GM18499 (cell line): ENCODE data around the gene YARS2.
"Not testable (repeated sequence)": the region's sequence is repeated elsewhere in the genome, so short reads cannot be mapped to it uniquely, and the experiment has no call there.

Source experiments
- ATAC-seq: cut with Tn5 transposase; IDR thresholded peaks from one replicate; pipeline ENCODE4 v1.9.1; 2021; ENCODE audit warnings: moderate number of reproducible peaks; ENCODE audit not compliant: insufficient read depth, unreplicated experiment

YARS2 gene

DNA sequence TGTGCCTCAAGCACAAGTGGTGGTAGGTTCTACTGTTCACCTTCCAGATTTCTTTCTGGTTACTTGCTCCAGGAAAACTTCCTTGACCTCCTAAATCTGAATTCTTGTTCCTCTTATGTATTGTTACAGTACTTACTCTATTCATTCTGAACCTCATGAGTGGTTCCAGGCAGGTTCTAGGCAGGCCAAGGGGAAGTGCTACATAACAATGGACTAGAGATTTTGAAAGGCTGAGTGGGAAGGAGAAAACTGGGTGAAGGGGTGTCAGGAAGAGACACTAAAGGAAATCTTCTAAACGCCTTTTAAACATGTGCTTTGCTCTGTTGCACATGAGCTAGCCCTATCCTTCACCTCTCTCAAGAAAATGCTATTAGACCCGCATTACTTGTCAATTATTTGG lies 1.6 kb downstream of the YARS2 start:
- no peak for ATAC-seq

DNA sequence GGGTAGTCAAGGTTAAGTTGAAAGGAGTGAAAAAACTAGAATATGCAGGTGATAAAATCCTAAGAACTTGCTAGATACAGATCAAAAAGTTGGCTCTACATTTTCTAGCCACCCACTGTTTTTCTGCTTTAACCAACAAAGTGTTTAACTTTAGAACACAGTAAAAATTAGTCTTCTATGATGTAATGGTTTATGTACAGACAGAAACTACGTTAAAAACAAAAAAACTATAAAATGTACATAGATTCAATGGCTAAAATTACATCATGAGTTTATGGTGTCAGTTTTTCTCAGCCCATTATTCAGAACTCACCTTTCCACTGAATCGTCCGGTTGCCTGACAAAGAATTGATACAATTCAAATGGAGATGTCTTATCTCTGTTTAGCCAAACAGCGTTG lies 2.1 kb downstream of the YARS2 start:
- ATAC-seq: no peak

DNA sequence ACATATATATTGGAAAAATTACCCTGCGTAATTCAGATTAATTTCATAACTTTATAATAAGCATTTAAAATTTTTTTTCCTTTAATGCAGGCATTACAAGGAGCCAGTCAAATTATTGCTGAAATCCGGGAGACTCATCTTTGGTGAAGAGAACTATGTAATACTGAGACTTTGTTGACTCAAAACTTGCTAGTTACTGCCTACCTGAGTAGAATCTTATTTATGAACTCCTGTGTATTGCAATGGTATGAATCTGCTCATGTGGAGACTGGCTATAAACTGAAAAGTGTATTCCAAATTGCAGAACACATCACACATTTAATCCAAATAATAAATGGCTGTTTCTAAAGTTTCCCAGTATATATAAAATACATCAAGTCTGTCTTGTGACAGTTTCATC lies 12.4 kb downstream of the YARS2 start:
- no peak for ATAC-seq

DNA sequence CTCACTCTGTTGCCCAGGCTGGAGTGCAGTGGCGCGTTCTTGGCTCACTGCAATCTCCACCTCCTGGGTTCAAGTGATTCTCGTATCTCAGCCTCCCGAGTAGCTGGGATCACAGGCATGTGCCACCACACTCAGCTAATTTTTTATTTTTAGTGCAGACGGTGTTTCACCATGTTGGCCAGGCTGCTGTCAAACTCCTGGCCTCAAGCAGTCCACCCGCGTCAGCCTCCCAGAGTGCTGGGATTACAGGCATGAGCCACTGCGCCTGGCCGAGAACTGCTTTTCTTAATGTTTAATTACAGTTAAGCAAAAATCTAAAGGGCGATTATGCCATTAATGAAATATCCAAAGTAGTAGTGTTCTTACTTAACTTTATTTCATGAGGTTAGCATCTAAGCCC lies 13.6 kb downstream of the YARS2 start:
- no peak for ATAC-seq

DNA sequence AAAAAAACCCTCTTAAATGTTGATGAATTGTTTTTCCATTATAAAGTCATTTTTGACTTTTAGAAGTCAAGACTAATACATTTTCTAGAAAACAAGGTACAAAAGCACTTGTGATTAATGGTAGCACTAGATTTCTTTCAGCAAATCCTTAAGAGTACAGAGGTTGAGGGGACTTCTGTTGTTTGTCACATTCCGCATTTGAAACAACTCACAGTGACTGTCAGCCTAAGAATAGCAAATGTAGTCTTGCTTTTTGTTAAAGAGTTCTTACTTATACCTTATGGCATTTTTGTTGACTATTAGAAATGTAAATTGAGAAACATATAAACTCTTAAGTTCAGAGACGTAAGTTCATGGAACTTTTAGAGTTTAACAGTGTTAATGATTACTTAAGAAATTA lies 16.4 kb downstream of the YARS2 start:
- ATAC-seq: no peak

DNA sequence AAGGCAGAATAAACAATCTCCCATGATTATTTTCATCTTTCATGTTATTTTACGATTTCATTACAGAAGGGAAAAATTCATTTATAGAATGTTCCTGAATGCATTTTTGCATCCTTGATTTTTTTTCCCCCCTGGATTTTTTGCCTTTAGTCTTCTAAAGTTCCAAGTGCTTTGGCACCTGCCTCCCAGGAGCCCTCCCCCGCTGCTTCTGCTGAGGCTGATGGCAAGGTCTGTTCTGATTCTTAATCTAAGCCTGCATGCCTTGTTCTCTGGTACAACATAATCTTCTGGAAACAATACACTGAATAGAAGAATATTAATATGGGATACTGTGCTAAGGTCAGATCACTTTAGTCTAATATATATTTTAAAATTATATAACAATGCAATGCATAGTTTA lies 18.0 kb downstream of the YARS2 start:
- ATAC-seq: no peak

DNA sequence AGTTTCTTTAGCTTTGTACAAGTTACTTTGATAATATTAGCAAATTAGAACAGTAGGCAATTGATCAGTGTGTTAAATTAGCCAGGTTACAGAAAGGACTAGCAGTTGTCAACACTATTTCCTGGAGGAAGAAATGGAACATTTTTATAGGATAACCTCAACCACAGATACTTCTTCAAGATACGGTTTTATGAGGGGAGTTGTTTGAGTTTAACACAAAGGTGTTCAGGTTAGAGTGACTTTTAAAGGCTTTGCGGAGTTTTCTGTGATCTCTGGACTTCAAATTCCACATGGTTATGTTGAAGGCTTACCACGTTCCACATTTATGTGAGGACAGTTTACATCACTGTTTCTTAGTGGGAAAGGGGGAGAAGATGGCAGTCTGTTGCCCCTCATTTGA lies 19.3 kb downstream of the YARS2 start:
- ATAC-seq: no peak

DNA sequence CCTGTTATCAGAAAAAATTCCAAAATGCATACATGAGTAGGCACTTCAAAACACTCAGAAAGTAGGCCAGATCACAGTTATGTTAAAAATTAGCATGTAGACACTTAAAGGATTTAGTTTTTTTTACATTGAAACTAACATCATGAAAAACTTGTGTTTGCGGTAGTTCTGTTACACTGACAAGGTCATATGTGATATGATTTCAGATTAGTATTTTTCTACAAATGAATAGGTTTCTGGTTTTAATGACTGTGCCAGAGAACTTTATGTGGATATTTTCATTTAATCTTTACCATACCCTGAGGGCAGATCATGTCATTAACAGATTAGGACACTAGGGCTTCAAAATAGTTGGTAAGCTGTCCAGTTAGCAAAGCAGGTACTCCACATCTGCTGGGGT lies 20.7 kb downstream of the YARS2 start:
- ATAC-seq: no peak

DNA sequence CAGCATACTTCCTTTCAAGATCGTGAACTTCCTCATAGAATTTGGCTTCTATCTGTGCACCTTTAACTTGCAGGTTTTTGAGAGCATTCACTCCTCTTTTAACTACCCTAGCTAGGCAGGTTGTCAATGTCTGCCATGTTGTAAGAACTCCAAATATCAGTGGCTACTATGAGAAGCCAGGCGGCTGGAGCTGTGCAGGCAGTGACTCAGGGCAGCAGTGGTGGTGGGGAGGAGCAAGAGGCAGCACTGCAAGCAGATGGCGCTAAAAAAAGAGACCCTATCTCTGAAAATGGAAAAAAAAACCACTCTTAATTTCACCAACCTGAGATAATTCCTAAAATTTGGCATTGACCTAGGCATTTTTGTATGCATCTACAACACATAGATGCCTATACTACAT lies 28.5 kb downstream of the YARS2 start:
- ATAC-seq: no peak

DNA sequence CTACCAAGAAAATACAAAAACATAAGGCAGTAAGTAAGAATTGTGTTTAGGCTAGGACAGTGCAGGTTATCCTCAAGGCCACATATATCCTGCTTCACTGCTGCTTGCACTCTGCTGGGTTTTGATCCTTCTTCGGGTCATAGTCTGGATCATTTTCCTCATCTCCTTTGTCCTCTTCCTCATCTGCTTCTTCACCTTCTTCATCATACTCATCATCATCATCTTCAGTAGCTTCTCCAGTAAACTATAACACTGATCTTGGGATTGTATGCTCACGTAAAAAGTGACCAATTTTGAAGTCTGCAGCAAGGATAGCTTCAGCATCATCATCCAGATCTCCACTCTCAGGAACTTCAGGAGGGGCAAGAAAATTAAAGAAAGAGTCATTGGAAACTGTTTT lies 29.4 kb downstream of the YARS2 start:
- ATAC-seq: no peak

DNA sequence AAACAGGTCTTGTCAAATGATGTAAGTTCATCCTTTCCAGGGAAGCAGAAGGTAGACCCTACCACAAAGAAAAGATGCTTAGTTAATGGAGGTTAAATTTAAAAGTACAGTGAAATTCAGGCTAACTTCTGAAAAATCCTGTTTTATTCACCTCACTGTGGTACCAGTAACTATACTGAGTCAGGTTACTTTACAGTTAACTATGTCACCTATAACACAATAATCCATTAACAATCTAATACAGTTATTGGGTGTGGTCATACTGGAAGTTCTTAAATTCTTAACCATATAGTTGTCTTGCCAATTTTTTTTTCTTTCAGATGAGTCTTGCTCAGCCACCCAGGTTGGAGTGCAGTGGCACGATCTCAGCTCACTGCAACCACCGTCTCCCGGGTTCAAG lies 30.4 kb downstream of the YARS2 start:
- not testable (repeated sequence) for ATAC-seq

DNA sequence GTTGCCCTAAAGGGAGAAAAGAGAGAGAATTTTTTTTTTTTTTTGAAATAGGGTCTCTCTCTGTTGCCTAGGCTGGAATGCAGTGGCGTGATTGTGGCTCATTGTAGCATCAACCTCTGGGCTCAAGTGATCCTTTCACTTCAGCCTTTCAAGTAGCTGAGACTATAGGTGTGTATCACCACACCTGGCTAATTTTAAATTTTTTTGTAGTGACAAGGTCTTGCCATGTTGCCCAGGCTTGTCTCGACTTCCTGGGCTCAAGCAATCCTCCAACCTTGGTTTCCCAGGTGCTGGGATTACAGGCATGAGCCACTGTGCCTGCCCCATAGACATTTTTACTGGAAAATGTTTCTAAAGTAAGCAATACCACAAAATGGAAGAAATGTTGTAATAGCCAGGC lies 36.8 kb downstream of the YARS2 start:
- no peak for ATAC-seq

DNA sequence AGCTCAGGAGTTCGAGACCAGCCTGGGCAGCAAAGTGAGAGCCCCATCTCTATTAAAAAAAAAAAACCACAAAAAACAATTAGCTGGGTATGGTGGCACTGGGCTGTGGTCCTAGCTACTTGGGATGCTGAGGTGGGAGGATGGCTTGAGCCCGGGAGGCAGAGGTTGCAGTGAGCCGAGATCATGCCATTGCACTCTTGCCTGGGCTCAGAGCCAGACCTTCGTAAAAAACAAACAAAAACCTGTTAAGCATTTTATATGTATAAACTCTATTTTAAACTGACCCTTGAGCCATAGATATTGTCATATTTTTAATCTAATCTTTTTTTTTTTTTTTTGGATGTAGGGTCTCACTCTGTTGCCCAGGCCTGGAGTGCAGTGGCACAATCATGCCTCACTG lies 40.9 kb downstream of the YARS2 start:
- no peak for ATAC-seq

DNA sequence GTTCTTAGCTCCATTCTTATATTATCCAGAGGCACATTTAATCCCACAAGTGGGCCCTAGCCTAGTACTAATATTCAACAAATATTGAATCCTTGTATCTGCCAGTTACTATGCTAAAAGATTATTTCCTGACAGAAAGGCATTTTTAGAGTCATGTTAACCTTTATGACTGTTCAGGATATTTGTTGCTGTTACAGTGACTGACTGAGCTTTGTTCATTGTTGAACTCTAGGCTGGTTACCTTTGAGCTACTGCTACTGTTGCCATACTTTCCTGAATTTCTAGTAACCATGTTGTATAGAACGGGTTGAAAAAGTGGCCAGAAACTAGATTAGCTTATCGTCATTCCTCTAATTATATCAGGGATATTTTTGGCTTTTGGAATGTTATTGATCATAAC lies 46.8 kb downstream of the YARS2 start:
- ATAC-seq: no peak

DNA sequence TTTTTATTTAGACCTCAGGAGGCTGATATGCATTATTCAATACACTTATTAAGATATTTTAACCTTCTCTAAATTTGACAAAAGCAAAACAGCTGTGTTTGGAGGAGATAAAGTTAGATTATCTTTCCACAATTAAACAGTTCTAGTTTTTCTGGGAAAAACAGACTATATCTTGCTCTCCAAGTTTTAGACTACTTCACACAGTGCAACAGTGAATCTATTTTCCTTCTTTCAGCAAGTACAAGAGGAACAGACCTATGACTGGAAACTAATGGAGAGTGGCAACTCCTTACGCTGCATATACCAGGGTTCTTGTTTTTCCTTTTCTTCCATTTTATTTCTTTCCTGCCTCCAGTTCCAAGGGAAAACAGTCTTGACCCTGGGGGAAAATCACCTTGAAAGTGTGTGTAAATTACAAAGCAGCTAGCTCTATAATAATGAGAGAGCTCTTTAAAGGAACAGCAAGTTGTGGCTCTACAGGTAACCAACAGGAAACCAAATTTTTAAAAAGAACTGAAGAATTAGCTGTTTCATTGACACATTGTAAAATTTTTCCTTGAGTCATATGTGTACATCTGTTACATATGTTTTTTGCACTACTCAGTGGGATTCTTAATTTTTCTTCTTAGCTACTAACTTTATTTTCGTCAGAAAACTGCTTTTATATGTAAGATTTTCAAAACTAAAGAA lies 49.2 kb downstream of the YARS2 start:
- ATAC-seq: no peak

DNA sequence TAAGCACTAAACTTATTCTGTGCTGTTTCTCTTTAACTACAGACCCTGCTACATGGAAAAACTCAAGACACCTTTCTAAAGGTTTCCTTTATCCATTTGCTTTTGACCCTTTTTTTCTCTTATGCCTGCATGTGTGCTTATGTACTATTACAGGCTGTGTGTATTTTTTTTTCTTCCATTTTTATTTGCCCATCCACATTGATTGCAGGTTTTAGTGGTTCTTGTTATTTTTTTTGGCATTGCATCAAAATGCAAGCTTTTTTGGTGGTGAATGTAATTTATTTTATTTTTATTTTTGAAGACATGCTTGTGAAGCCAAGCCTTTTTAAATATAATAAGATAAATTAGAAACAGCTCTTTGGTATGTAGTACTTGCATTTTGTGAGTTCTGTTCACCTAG lies 49.9 kb downstream of the YARS2 start:
- ATAC-seq: no peak

DNA sequence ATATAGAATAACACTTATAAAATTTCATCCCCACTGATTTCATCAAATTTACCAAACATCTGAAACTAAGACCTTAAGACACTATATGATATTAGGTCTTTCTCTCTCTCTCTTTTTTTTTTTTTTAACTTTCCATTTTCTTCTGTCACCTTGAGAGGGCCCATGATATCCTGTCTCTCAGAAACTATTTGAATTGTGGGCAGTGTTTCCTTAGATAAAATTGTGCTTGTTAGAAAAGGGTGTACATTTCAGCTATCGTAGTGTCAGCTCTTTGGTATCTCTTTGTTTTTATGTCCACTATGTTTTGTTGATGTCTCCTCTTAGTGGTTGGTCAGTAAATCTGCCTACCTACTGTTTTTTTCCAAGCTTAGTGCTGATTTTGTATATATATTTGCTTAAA lies 52.8 kb downstream of the YARS2 start:
- ATAC-seq: no peak

DNA sequence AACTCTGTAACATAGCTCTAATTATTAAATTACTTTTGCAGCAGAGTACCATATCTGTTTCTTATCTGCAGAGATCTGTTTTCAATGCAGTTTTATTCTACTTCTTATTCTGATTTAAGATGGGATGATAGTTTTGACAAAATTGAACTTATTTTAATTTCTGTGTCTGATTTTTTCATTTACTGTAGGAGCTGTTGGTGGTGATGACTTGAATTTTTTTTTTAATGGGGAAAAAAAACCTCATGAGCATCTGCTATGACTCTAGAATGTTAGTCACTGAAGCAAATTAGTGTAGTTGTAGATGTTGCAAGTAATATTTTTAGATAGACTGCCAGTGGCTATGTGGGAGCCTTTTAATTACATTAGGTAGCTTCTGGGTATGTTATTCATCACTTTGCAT lies 53.2 kb downstream of the YARS2 start:
- ATAC-seq: no peak

DNA sequence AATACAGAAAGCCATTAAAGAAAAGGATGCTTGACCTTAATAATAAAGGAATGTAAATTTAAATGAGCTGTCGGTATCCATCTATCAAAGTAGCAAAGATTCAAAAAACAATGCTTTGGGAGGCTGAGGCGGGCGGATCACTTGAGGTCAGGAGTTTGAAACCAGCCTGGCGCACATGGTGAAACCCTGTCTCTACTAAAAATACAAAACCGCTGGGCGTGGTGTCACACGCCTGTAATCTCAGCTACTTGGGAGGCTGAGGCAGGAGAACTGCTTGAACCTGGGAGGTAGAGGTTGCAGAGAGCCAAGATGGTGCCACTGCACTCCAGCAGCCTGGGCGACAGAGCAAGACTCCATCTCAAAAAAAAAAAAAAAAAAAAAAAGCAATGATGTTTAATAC lies 56.3 kb downstream of the YARS2 start:
- ATAC-seq: not testable (repeated sequence)

DNA sequence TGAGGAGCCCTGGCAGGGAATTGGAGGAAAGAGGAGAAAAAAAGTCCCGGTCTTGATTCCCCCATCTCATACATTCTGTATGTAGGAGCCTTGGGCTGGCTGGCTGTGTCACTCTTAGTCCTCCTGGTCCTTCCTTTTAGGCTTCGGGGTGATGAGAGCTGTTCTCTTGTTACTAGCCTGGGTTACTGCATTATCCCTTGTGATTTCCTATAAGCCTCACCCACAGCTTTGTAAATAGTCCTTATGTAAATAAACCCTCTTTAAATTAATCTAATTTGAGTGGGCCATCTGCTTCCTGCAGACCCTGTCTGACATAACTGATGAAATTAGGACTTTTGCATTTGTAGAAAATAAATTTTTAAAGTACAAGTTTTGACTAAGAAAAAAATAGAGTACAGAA lies 57.4 kb downstream of the YARS2 start:
- no peak for ATAC-seq

DNA sequence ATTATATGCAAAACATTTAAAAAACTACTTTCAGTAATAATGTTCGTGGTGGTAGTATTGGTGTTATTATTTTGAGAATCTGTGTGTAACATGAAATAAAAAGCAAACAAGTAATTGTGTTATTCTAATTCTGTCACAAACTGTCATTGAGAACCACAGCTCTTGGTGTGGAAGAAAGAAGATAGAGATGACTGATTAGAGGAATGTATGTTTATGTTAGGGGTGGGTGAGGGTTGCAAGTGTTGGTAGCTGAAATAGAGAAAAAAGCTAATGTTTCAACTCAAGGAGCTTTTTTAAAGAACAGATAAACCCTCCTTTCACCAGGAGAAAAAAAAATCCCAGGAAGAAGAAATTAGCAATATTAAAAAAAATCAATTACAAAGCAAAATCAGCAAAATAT lies 58.3 kb downstream of the YARS2 start:
- no peak for ATAC-seq
